GM19351 (cell line): ENCODE measurements around the gene SLC23A3.

Experiments
- ATAC-seq: cut with Tn5 transposase; IDR thresholded peaks from one replicate; pipeline ENCODE4 v1.9.1; 2021; ENCODE audit warnings: mild to moderate bottlenecking, moderate library complexity; ENCODE audit not compliant: unreplicated experiment

The SLC23A3 gene

GRCh38 chr2:219116776-219117646 lies 52.8 kb downstream of the SLC23A3 start:
- ATAC-seq, result no peak

- no peak for ATAC-seq
Observed at GRCh38 chr2:219112651-219113338, 57.0 kb downstream of the SLC23A3 start.

GRCh38 chr2:219112062-219112406 lies 57.8 kb downstream of the SLC23A3 start:
- ATAC-seq, result no peak
